Uterus (tissue), 4 donors: ENCODE measurements around the gene MCU. TPM values are rescaled to one million over a fixed set of nuclear protein-coding genes. Genes with fewer than 3 reads are reported as not detected.

Experiments used
- DNase-seq, 2 donors: peaks; one replicate each; pipeline ENCODE4 v3.0.0-alpha.2; 2019 to 2020
- H3K27ac ChIP-seq, 2 donors: fragments of 200-600 bp; sonication (generic); 1 replicate in 1 of 2; 2 replicates in 1 of 2; pipeline ENCODE4 v1.5.1; 2016 to 2018
- H3K27me3 ChIP-seq, 2 donors: fragments of 200-600 bp; sonication (generic); one replicate each; pipeline ENCODE4 v1.5.1; 2018 to 2019; ENCODE audit warnings: control low read depth in 1 of 2
- H3K36me3 ChIP-seq, 2 donors: fragments of 200-600 bp; sonication (generic); one replicate each; pipeline ENCODE4 v1.5.1; 2019; ENCODE audit warnings: control low read depth in 1 of 2
- H3K4me1 ChIP-seq, 2 donors: fragments of 200-600 bp; sonication (generic); one replicate each; pipeline ENCODE4 v1.5.1; 2018 to 2019; ENCODE audit warnings: control low read depth in 1 of 2
- H3K4me3 ChIP-seq, 2 donors: fragments of 200-600 bp; sonication (generic); 1 replicate in 1 of 2; 2 replicates in 1 of 2; pipeline ENCODE4 v1.5.1; 2018 to 2019; ENCODE audit warnings: mild to moderate bottlenecking in 1 of 2
- H3K9me3 ChIP-seq, 2 donors: fragments of 200-600 bp; sonication (generic); one replicate each; pipeline ENCODE4 v1.5.1; 2019; ENCODE audit warnings: control low read depth in 1 of 2
- POLR2A ChIP-seq, 2 donors: fragments of 450-650 bp; IDR thresholded peaks; one replicate each; pipeline ENCODE4 v1.6.1; 2016; ENCODE audit warnings: antibody characterized with exemption in 2 of 2, mild to moderate bottlenecking in 1 of 2, moderate library complexity in 1 of 2
- intact Hi-C: fragments of 100-400 bp; cut with DNase I; formaldehyde crosslinking; loops from one replicate; pipeline ENCODE4 v1.15.1; 2023; ENCODE audit warnings: low total_unique reads
- total RNA-seq, 4 donors: library from RNA; depleted of rRNA in 3 of 4; stranded (reverse); fragments of >200 nt in 3 of 4; gene quantifications; one replicate each; pipeline versions ENCODE4 v1.1.0 to v1.2.4, GENCODE V29; 2014 to 2023
- TF ChIP-seq, protein P1 (sequence below), 4 experiments: fragments of 200-600 bp in 2 of 4; fragments of 450-650 bp in 2 of 4; sonication (generic) in 2 of 4; IDR thresholded peaks; one replicate each; pipeline ENCODE4 v1.5.1; 2016 to 2019; ENCODE audit warnings: antibody characterized with exemption in 4 of 4, mild to moderate bottlenecking in 2 of 4, moderate library complexity in 1 of 4
- donor health status: DM: yes; HTN: yes; CAD: no.

Gene MCU
- total RNA-seq, 4 donors from 2014 or later: 13.2 to 35.8 (median 24.6) TPM

DNA sequence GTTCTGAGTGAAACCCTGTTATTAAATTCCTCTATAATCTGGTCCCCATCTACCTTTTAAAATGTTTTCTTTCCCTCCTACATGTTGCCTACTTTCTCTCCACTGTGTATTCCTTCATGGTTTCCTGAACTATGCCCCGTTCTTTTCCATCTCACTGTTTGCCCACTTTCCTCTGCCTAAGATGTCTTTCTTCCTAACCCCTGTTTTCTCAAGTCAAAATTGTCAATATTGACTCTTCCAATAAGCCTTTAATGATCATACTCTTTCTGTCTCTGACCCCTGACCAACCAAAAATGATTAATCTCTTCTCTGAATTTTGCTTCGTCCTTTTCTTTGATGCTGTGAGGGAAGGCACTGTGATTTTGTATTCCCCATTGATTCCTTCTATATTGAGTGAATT, 171.0 kb downstream of the MCU start:
- no peak overlapping the region for H3K27ac ChIP-seq
- H3K36me3 ChIP-seq: no peaks in the 10 kb centered on the region
- no peaks in the 10 kb centered on the region for H3K9me3 ChIP-seq
- no peak overlapping the region for H3K4me3 ChIP-seq
- TF ChIP-seq POLR2A (IDR thresholded peaks at IDR 0.05): no peak
- TF ChIP-seq, protein P1, sequence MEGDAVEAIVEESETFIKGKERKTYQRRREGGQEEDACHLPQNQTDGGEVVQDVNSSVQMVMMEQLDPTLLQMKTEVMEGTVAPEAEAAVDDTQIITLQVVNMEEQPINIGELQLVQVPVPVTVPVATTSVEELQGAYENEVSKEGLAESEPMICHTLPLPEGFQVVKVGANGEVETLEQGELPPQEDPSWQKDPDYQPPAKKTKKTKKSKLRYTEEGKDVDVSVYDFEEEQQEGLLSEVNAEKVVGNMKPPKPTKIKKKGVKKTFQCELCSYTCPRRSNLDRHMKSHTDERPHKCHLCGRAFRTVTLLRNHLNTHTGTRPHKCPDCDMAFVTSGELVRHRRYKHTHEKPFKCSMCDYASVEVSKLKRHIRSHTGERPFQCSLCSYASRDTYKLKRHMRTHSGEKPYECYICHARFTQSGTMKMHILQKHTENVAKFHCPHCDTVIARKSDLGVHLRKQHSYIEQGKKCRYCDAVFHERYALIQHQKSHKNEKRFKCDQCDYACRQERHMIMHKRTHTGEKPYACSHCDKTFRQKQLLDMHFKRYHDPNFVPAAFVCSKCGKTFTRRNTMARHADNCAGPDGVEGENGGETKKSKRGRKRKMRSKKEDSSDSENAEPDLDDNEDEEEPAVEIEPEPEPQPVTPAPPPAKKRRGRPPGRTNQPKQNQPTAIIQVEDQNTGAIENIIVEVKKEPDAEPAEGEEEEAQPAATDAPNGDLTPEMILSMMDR (IDR thresholded peaks at IDR 0.05): no peak
- H3K27me3 ChIP-seq: no peaks in the 10 kb centered on the region
- no peaks in the 10 kb centered on the region for H3K4me1 ChIP-seq
- no peak for DNase-seq
- intact Hi-C loops: no loop called here

DNA sequence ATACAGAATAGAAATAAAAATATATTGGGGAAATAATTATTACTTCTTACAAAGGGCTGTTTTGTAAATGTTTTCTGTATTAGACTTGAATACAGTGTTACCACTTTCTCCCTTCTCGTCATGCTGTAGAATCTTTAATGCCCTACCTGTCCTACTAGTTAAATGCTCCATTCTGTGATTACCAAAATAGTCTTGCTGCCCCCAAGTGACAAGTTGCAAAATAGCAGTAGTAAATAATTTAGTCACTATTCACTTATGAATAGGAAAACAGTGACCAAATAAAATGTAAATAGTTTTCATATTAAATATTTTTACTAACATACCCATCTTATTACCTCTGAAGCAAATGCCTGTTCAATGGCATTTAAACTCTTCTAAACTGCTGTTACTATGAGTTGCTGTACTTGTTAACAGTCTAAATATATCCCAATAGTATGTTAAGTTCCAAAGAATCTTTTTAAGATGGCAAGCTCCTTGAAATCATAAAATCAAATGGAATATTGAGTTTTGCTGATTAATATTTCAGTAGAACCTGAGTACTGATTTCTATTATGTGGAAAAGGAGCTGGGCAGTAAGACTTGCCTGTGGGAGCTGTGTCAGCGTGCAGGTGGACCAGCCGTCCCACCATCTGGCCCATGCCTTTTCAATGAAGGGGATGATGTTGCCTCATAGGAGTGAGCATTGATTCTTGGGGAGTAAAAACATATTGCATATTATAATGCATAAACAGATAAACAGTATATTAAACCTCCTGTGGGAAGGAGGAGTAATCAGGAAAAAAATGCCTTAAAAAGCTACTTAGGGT, 183.5 kb downstream of the MCU start:
- DNase-seq: no peak
- Histone ChIP-seq H3K9me3 (no peaks in the 10 kb centered on the region), H3K27me3 (no peaks in the 10 kb centered on the region), H3K4me1 (no peaks in the 10 kb centered on the region), H3K36me3 (no peaks in the 10 kb centered on the region), H3K27ac (no peak overlapping the region), H3K4me3 (no peak overlapping the region)
- TF ChIP-seq, protein P1 (IDR thresholded peaks at IDR 0.05): peak; percentile 41 to 52 (median 42)
- TF ChIP-seq POLR2A (IDR thresholded peaks at IDR 0.05): no peak
- intact Hi-C loops: no loop called here

DNA sequence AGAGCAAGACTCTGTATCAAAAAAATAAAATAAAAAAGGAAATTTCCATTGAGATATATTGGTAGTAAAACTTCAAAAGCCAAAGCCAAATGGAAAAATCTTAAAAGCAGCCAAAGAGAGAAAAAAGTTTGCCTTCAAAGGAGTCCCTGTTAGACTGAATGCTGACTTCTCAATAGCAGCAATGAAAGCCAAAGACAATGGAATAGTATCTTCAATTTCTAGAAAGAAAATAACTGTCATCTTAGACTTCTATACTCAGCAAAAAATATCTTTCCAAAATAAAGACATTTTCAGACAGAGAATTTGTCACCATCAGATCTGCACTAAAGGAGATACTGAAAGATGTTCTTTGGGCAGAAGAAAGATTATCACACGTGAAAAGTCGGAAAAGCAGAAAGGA, 187.3 kb downstream of the MCU start:
- intact Hi-C loops: no loop called here

DNA sequence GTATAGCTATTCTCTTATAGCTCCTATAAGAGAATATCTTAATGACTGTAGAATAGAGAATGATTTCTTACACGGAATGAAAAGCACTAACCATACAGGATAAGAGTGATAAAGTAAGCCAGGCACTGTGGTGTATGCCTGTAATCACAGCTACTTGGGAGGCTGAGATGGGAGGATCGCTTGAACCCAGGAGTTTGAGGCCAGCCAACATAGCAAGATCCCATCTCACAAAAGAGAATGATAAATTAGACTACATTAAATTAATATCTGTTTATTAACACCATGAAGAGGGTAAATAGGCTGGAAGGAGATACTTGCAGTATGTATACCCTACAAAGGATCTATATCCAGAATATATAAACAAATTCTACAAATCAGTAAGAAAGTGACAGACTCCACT, 189.3 kb downstream of the MCU start:
- no peak overlapping the region for H3K27ac ChIP-seq
- H3K36me3 ChIP-seq: no peaks in the 10 kb centered on the region
- no peaks in the 10 kb centered on the region for H3K27me3 ChIP-seq
- H3K4me3 ChIP-seq: no peak overlapping the region
- no peaks in the 10 kb centered on the region for H3K9me3 ChIP-seq
- TF ChIP-seq, protein P1 (IDR thresholded peaks at IDR 0.05): no peak
- no peak for TF ChIP-seq POLR2A (IDR thresholded peaks at IDR 0.05)
- intact Hi-C loops: no loop called here
- no peak for DNase-seq
- H3K4me1 ChIP-seq: no peaks in the 10 kb centered on the region

More for the DNA sequence above, 187.3 kb downstream of the MCU start:
- H3K27ac ChIP-seq: no peak overlapping the region
- no peaks in the 10 kb centered on the region for H3K27me3 ChIP-seq
- no peaks in the 10 kb centered on the region for H3K9me3 ChIP-seq
- no peaks in the 10 kb centered on the region for H3K36me3 ChIP-seq
- TF ChIP-seq POLR2A (IDR thresholded peaks at IDR 0.05): no peak
- TF ChIP-seq, protein P1 (IDR thresholded peaks at IDR 0.05): no peak
- DNase-seq: no peak
- no peak overlapping the region for H3K4me3 ChIP-seq
- H3K4me1 ChIP-seq: no peaks in the 10 kb centered on the region

DNA sequence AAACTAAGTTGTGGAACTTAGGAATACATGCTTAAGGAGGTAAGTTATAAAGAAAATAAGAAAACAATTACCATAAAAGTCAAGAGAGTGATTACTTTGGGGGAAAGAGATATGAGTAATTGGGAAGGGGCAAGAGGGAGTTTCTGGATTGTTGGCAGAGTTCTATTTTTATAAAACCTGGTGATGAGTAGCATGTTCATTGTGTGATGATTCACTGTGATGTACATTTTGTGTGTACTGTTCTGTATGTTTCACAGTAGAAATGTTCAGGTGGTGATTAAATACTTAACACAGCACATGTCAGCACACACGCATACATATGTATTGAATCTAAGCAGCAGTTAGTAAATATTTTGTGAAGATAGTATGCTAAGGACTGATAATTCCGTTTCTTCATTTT, 191.9 kb downstream of the MCU start:
- Histone ChIP-seq H3K27ac (no peak overlapping the region), H3K4me3 (no peak overlapping the region), H3K4me1 (no peaks in the 10 kb centered on the region), H3K36me3 (no peaks in the 10 kb centered on the region), H3K9me3 (no peaks in the 10 kb centered on the region), H3K27me3 (no peaks in the 10 kb centered on the region)
- intact Hi-C loops: no loop called here
- no peak for DNase-seq
- TF ChIP-seq POLR2A (IDR thresholded peaks at IDR 0.05): no peak
- TF ChIP-seq, protein P1 (IDR thresholded peaks at IDR 0.05): no peak
